Measurements from ENCODE around the gene PDE3A. TPM values are rescaled to one million over a fixed set of nuclear protein-coding genes. Genes with fewer than 3 reads are reported as not detected.
"Not testable (repeated sequence)": the region's sequence is repeated elsewhere in the genome, so short reads cannot be mapped to it uniquely, and the experiment has no call there.

The PDE3A gene
- total RNA-seq, 2 donors from 2014 or later = 5.5 to 6.2 TPM

DNA sequence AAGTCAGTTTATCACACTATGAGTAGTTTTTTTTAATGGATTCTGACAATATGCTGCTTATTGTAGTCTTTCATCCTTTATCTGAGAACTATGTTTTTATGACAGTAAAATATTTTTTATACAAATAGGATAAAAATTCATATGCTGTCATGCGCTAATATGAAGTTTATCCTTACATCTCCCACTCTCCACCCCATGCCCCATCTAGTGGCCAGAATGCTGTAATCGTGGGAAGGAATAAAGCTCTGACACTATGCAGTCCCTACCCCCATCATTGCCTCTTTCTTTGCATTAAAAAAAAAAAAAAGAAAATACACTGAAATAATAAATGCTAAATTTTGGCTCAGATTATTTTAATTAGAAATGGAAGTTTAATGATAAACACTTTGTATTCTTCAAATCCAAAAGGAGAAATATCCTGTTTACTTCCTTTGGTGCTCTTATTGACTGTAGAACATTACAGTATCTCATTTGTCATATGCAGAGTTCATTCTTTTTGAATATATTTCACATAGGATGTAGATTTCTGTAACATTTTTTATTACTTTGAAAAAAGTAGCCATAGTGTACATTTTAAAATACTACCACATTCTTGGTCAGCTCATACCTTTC is 180.9 kb downstream of the PDE3A start:
- Histone ChIP-seq H3K9me3 (no peaks in the 10 kb centered on the region), H3K27me3 (replicated peaks; ENCODE audit: insufficient read depth) (no peaks in the 10 kb centered on the region), H3K27ac (no peak overlapping the region), H3K4me1 (replicated peaks) (no peaks in the 10 kb centered on the region), H3K4me3 (no peak overlapping the region), H3K36me3 (no peaks in the 10 kb centered on the region)
- WGBS = 37% methylated on average over 2 of the region's 2 CpGs
- DNase-seq (ENCODE audit: low spot score) = no peak
- intact Hi-C loops (cut with DNase I) = loop anchor here (5.0 to 10.0 kb wide), 2 partner anchors 87 to 174 kb away; no protein-coding TSS in a partner anchor
- TF ChIP-seq POLR2AphosphoS5 (IDR thresholded peaks at IDR 0.05) = no peak
- TF ChIP-seq, protein P1, sequence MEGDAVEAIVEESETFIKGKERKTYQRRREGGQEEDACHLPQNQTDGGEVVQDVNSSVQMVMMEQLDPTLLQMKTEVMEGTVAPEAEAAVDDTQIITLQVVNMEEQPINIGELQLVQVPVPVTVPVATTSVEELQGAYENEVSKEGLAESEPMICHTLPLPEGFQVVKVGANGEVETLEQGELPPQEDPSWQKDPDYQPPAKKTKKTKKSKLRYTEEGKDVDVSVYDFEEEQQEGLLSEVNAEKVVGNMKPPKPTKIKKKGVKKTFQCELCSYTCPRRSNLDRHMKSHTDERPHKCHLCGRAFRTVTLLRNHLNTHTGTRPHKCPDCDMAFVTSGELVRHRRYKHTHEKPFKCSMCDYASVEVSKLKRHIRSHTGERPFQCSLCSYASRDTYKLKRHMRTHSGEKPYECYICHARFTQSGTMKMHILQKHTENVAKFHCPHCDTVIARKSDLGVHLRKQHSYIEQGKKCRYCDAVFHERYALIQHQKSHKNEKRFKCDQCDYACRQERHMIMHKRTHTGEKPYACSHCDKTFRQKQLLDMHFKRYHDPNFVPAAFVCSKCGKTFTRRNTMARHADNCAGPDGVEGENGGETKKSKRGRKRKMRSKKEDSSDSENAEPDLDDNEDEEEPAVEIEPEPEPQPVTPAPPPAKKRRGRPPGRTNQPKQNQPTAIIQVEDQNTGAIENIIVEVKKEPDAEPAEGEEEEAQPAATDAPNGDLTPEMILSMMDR (IDR thresholded peaks at IDR 0.05) = peak in 1 of 4 experiments; percentile 14

DNA sequence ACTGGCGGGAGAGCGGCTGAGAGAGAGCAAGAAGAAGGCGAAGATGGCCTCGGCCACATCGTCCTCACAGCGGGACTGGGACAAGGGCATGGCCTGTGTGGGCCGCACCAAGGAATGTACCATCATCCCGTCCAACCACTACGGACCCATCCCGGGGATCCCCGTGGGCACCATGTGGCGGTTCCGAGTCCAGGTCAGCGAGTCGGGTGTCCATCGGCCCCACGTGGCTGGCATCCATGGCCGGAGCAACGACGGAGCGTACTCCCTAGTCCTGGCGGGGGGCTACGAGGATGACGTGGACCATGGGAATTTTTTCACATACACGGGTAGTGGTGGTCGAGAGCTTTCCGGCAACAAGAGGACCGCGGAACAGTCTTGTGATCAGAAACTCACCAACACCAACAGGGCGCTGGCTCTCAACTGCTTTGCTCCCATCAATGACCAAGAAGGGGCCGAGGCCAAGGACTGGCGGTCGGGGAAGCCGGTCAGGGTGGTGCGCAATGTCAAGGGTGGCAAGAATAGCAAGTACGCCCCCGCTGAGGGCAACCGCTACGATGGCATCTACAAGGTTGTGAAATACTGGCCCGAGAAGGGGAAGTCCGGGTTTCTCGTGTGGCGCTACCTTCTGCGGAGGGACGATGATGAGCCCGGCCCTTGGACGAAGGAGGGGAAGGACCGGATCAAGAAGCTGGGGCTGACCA is 183.6 kb downstream of the PDE3A start:
- H3K36me3 ChIP-seq; intact Hi-C loops (cut with DNase I); DNase-seq (ENCODE audit: low spot score); H3K4me3 ChIP-seq; H3K9me3 ChIP-seq; H3K4me1 ChIP-seq (replicated peaks); H3K27me3 ChIP-seq (replicated peaks; ENCODE audit: insufficient read depth); H3K27ac ChIP-seq: not testable (repeated sequence)
- 98% methylated on average over 48 of the region's 48 CpGs for WGBS

DNA sequence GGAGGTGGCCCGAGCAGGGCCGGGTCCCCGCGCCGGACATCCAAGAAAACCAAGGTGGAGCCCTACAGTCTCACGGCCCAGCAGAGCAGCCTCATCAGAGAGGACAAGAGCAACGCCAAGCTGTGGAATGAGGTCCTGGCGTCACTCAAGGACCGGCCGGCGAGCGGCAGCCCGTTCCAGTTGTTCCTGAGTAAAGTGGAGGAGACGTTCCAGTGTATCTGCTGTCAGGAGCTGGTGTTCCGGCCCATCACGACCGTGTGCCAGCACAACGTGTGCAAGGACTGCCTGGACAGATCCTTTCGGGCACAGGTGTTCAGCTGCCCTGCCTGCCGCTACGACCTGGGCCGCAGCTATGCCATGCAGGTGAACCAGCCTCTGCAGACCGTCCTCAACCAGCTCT is 184.2 kb downstream of the PDE3A start:
- H3K4me3 ChIP-seq; H3K4me1 ChIP-seq (replicated peaks); H3K9me3 ChIP-seq; intact Hi-C loops (cut with DNase I); H3K27ac ChIP-seq; H3K36me3 ChIP-seq; H3K27me3 ChIP-seq (replicated peaks; ENCODE audit: insufficient read depth); DNase-seq (ENCODE audit: low spot score): not testable (repeated sequence)
- 95% methylated on average over 23 of the region's 23 CpGs for WGBS

GRCh38 chr12:20555015-20555414 is 186.7 kb downstream of the PDE3A start:
- TF ChIP-seq POLR2A (IDR thresholded peaks at IDR 0.05) (no peak), POLR2AphosphoS5 (IDR thresholded peaks at IDR 0.05) (no peak)
- TF ChIP-seq, protein P1 (IDR thresholded peaks at IDR 0.05) = no peak
- Histone ChIP-seq H3K9me3 (no peaks in the 10 kb centered on the region), H3K4me3 (no peak overlapping the region), H3K36me3 (no peaks in the 10 kb centered on the region), H3K27ac (no peak overlapping the region), H3K27me3 (replicated peaks; ENCODE audit: insufficient read depth) (no peaks in the 10 kb centered on the region), H3K4me1 (replicated peaks) (no peaks in the 10 kb centered on the region)
- DNase-seq (ENCODE audit: low spot score) = no peak
- WGBS = 96% methylated on average over 10 of the region's 10 CpGs
- intact Hi-C loops (cut with DNase I) = no loop called here

DNA sequence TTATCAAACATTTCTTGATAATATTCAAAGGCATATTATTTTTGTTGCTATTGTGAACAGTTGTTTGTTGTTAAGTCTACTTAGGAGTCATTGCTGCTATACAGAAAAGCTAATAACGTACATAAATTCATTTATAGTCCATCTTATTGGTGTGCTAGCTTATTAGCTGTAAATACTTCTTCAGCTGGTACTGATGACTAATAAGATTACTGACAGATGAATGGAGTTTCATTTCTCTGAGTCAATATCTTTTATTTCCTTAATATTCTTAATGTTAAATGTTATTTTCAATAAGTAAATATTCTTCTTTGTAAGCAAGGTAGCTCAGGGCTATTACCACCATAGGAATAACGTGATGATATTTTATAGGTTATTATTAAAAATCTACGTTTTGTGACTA is 187.4 kb downstream of the PDE3A start:
- 84% methylated on average over 3 of the region's 3 CpGs for WGBS
- intact Hi-C loops (cut with DNase I) = no loop called here
- no peak for DNase-seq (ENCODE audit: low spot score)

More for the DNA sequence above, 187.4 kb downstream of the PDE3A start:
- Histone ChIP-seq H3K9me3 (no peaks in the 10 kb centered on the region), H3K4me3 (no peak overlapping the region), H3K36me3 (no peaks in the 10 kb centered on the region), H3K27me3 (replicated peaks; ENCODE audit: insufficient read depth) (no peaks in the 10 kb centered on the region), H3K4me1 (replicated peaks) (no peaks in the 10 kb centered on the region), H3K27ac (no peak overlapping the region)
- TF ChIP-seq, protein P1 (IDR thresholded peaks at IDR 0.05) = no peak
- no peak for TF ChIP-seq POLR2A (IDR thresholded peaks at IDR 0.05)
- TF ChIP-seq POLR2AphosphoS5 (IDR thresholded peaks at IDR 0.05) = no peak

Measured in prostate gland (tissue), 2 donors.